Mucosa of descending colon (tissue), 3 donors: ENCODE data around the gene TMCC1. TPM values are rescaled to one million over a fixed set of nuclear protein-coding genes. Genes with fewer than 3 reads are reported as not detected.
A peak's percentile ranks its signal among the peaks of the same experiment; 100 is the strongest.

Experiments
- ATAC-seq: fragments of 200-7000 bp; cut with Tn5 transposase; one replicate; pipeline ENCODE4 v1.9.1; 2020; ENCODE audit warnings: mild to moderate bottlenecking, moderate library complexity
- DNase-seq, 3 donors: peaks; one replicate each; pipeline ENCODE4 v3.0.0-alpha.2; 2020
- H3K36me3 ChIP-seq: fragments of 200-600 bp; one replicate; pipeline ENCODE4 v1.8.0; 2021; ENCODE audit warnings: low read depth, mild to moderate bottlenecking
- H3K4me1 ChIP-seq: fragments of 200-600 bp; one replicate; pipeline ENCODE4 v1.8.0; 2021; ENCODE audit warnings: low read depth, mild to moderate bottlenecking
- H3K4me3 ChIP-seq: fragments of 200-600 bp; one replicate; pipeline ENCODE4 v1.8.0; 2021; ENCODE audit warnings: mild to moderate bottlenecking
- H3K9me3 ChIP-seq: fragments of 200-600 bp; one replicate; pipeline ENCODE4 v1.8.0; 2021; ENCODE audit warnings: mild to moderate bottlenecking
- intact Hi-C, 2 donors: fragments of 100-400 bp; cut with DNase I in 1 of 2; cut with micrococcal nuclease in 1 of 2; formaldehyde crosslinking; loops; one replicate each; pipeline versions ENCODE4 v1.11.0 to v1.11.1; 2022; cut with DNase I, micrococcal nuclease
- total RNA-seq, 3 donors: library from RNA; stranded (reverse); fragmentation: NEBNext Ultra II Directional in 2 of 3; extraction: Animal tissue kit (Norgen Biotek cat#: 25700) in 2 of 3; gene quantifications; one replicate each; pipeline versions ENCODE4 v1.2.1 to v1.2.4, GENCODE V29; 2021 to 2023
- TF ChIP-seq, protein P1 (sequence below): fragments of 200-600 bp; IDR thresholded peaks from one replicate; pipeline ENCODE4 v1.8.0; 2022; ENCODE audit warnings: antibody characterized with exemption, mild to moderate bottlenecking
- donor health status: DM: no; HTN: no; CAD: no; lungs with moderate emphysema.
- donor health status: DM: no; HTN: no; CAD: no.
- donor health status: DM: no; HTN: yes; CAD: no.

The TMCC1 gene
- total RNA-seq, 3 donors from 2014 or later, result 28.6 to 58.7 (median 28.9) TPM

DNA sequence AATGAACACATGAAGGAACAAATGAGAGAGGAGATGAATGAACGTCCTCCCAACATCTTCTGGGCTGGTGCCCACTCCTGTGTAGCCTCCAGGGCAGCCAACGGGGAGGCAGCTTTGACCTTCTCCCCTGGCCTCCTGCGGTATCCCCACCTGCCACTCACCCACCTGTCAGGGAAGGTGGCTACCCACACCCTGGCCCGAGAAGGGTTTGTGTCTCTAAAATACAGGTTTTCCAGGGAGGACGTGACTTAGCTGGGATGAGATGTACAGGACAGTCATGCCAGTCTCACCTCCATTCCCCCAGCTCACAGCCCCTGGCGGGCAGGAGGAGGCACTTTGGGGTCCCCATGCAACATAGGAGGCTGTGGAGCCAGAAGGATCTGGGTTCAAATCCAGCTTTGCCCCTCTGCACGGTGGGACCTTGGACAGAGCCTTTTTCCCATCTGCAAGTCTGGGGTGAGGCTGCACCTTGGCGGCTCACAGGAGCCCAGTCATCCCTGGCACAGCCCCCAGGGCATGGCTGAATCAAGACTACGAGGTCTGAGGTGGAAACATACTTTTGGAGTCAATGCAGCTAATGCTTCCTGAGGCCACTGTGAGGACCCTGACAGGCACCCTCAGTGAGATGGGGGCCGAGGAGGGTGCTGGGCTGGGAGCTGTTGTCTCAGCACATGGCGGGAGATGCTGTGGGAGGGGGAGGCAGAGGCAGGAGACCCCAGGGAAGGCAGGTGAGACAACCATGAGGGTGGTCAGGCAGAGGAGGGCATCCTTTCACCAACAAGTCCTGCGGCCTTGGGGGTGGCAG, 275.9 kb downstream of the TMCC1 start:
- H3K9me3 ChIP-seq, result no peaks in the 10 kb centered on the region
- H3K4me1 ChIP-seq, result peaks cover 6% of the 10 kb centered on the region
- intact Hi-C loops, result no loop called here
- DNase-seq (peak in 2 of 3 donors; percentile 1 to 21), ATAC-seq (no peak)
- H3K4me3 ChIP-seq, result no peak overlapping the region
- no peaks in the 10 kb centered on the region for H3K36me3 ChIP-seq
- TF ChIP-seq, protein P1, sequence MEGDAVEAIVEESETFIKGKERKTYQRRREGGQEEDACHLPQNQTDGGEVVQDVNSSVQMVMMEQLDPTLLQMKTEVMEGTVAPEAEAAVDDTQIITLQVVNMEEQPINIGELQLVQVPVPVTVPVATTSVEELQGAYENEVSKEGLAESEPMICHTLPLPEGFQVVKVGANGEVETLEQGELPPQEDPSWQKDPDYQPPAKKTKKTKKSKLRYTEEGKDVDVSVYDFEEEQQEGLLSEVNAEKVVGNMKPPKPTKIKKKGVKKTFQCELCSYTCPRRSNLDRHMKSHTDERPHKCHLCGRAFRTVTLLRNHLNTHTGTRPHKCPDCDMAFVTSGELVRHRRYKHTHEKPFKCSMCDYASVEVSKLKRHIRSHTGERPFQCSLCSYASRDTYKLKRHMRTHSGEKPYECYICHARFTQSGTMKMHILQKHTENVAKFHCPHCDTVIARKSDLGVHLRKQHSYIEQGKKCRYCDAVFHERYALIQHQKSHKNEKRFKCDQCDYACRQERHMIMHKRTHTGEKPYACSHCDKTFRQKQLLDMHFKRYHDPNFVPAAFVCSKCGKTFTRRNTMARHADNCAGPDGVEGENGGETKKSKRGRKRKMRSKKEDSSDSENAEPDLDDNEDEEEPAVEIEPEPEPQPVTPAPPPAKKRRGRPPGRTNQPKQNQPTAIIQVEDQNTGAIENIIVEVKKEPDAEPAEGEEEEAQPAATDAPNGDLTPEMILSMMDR, result no peak

DNA sequence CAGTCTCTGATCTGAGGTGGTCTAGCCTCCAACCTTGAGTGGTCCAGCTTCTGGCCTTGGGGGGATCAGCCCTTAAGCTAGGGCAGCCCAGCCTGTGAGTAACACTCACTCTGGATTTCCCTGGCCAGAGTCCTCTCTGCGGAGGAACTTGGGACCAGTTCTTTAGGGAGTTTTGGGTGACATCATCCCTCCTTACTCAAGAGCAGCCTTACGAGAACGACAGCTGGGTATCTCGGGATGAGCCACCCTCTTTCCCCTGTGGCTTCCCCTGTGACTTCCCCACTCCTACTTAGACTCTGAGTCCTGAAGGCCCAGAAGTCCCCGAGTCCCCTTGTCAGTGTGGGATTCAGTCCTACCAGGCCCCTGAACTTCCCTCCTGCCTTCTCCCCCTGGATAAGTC, 276.8 kb downstream of the TMCC1 start:
- Histone ChIP-seq H3K9me3 (no peaks in the 10 kb centered on the region), H3K4me3 (no peak overlapping the region), H3K4me1 (no peaks in the 10 kb centered on the region), H3K36me3 (no peaks in the 10 kb centered on the region)
- intact Hi-C loops, result no loop called here
- peak in 2 of 3 donors; percentile 22 to 39 for DNase-seq
- peak; percentile 32 for ATAC-seq
- TF ChIP-seq, protein P1, result no peak

DNA sequence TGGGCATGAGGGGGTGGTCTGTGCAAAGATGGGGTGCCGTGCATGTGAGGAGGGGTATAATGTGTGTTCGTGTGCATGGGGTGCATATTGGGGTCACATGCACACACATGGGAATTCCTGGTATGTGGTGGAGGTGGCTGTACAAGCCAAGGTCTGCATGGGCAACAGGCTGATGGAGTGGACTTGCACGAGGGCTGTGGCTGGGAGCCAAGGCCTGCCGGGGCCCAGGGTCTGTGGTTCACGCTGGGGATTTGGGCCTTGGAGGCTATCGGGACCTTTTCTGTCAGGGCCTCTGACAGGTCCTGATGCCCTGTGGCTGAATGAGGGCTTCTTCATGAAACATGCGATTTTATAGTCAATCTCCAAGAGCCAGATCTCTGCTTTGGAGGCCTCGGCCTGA, 277.2 kb downstream of the TMCC1 start:
- Histone ChIP-seq H3K4me1 (no peaks in the 10 kb centered on the region), H3K36me3 (no peaks in the 10 kb centered on the region), H3K9me3 (no peaks in the 10 kb centered on the region), H3K4me3 (no peak overlapping the region)
- TF ChIP-seq, protein P1, result no peak
- intact Hi-C loops, result no loop called here
- DNase-seq (peak in 2 of 3 donors; percentile 13 to 26), ATAC-seq (no peak)

DNA sequence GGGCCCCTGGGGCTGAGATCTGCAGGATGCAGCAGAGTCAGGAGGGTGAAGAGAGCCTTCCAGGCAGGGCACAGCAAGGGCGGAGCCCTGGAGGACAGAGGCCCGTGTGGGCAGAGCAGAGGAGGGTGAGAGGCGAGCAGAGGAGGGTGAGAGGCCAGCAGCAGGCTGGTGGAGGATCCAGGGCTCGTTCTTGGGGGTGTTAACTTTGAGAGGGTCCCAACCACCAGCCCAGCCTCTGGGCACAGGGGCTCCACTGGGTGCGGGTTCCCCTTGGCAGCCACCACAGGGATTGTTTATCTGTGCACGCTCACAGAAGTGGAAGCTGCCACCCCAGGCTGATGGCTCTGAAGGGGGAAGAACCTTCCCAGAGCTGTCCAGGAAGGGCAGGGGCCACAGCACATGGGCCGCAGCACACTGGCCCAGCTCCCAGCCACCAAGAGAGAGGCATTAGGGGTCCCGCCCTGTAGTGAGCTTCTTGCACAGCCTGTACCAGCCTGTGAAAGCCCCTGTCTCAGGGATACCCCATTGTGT, 277.7 kb downstream of the TMCC1 start:
- H3K4me1 ChIP-seq, result no peaks in the 10 kb centered on the region
- H3K9me3 ChIP-seq, result no peaks in the 10 kb centered on the region
- intact Hi-C loops, result no loop called here
- H3K4me3 ChIP-seq, result no peak overlapping the region
- DNase-seq (peak; percentile 34 to 53 (median 35)), ATAC-seq (peak; percentile 52)
- no peaks in the 10 kb centered on the region for H3K36me3 ChIP-seq
- TF ChIP-seq, protein P1, result no peak

DNA sequence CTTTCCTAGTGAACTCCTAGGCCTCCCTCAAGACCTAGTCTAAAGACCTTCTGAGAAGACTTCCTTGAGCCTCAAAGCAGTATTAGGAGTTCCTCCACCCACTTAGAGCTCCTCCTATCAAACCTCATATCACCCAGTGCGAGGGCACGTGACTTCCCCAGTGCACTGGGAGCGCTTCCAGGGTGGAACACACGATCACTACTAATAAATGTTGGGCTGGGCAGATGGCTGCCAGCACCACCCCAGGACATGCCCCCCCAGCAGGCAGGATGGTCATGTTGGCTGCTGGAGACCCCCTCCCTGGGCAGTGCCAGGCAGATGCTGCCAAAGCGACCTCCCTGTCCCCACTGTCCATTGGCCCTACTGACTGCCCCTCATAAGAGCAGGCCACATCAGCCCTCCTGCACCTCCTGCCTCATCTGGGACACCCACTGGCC, 278.6 kb downstream of the TMCC1 start:
- DNase-seq (peak; percentile 64 to 76 (median 69)), ATAC-seq (peak; percentile 74)
- H3K9me3 ChIP-seq, result no peaks in the 10 kb centered on the region
- no peak overlapping the region for H3K4me3 ChIP-seq
- no peaks in the 10 kb centered on the region for H3K4me1 ChIP-seq
- no peaks in the 10 kb centered on the region for H3K36me3 ChIP-seq
- TF ChIP-seq, protein P1, result no peak
- intact Hi-C loops, result no loop called here
